Stomach (tissue), 9 donors: ENCODE measurements around the gene DEFB124. TPM values are rescaled to one million over a fixed set of nuclear protein-coding genes. Genes with fewer than 3 reads are reported as not detected.
"Not testable (repeated sequence)": the region's sequence is repeated elsewhere in the genome, so short reads cannot be mapped to it uniquely, and the experiment has no call there.

ENCODE experiments used
- DNase-seq, 2 donors: peaks; one replicate each; pipeline versions ENCODE4 v3.0.0 to v3.0.0-alpha.2; 2013 to 2019
- H3K27ac ChIP-seq, 5 donors: fragments of 200-600 bp in 4 of 5; sonication (generic) in 4 of 5; one replicate each; pipeline ENCODE4 v1.5.1; 2013 to 2019; ENCODE audit warnings: mild to moderate bottlenecking in 1 of 5, moderate library complexity in 1 of 5
- H3K27me3 ChIP-seq, 3 donors: fragments of 200-600 bp; sonication (generic); one replicate each; pipeline ENCODE4 v1.5.1; 2017 to 2019; ENCODE audit warnings: mixed run types in 1 of 3
- H3K36me3 ChIP-seq, 4 donors: fragments of 200-600 bp; sonication (generic); 1 replicate in 3 of 4; 2 replicates in 1 of 4; pipeline ENCODE4 v1.5.1; 2016 to 2019
- H3K4me1 ChIP-seq, 4 donors: fragments of 200-600 bp; sonication (generic); one replicate each; pipeline ENCODE4 v1.5.1; 2016 to 2019
- H3K4me3 ChIP-seq, 4 donors: fragments of 200-600 bp; sonication (generic) in 3 of 4; one replicate each; pipeline ENCODE4 v1.5.1; 2016 to 2019; ENCODE audit warnings: mild to moderate bottlenecking in 1 of 4
- H3K9me3 ChIP-seq, 4 donors: fragments of 200-600 bp; sonication (generic); one replicate each; pipeline ENCODE4 v1.5.1; 2016 to 2019
- EP300 ChIP-seq: sonication (generic); formaldehyde crosslinking; IDR thresholded peaks from one replicate; pipeline ENCODE4 v1.6.1; 2017; ENCODE audit warnings: antibody characterized with exemption
- POLR2A ChIP-seq, 4 donors: fragments of 450-650 bp; IDR thresholded peaks; one replicate each; pipeline ENCODE4 v1.6.1; 2016; ENCODE audit warnings: antibody characterized with exemption in 4 of 4, control low read depth in 2 of 4, mild to moderate bottlenecking in 1 of 4, moderate library complexity in 1 of 4
- POLR2AphosphoS5 ChIP-seq, 3 donors: sonication (generic); formaldehyde crosslinking; IDR thresholded peaks; one replicate each; pipeline ENCODE4 v1.6.1; 2016; ENCODE audit warnings: antibody characterized with exemption in 3 of 3
- WGBS, 5 donors: extraction: QIAGEN DNeasy Blood & Tissue Kit in 3 of 5; methylation state at CpG; one replicate each; pipeline versions ENCODE4 v1.1.5 to v1.1.7; 2013 to 2018; 5-methylcytosine and 5-hydroxymethylcytosine counted together
- intact Hi-C: fragments of 100-400 bp; cut with DNase I; formaldehyde crosslinking; loops from one replicate; pipeline ENCODE4 v1.15.1; 2023; ENCODE audit warnings: low total_unique reads
- polyA plus RNA-seq, 3 donors: library from polyadenylated mRNA; stranded (reverse); fragments of 200-250 nt; gene quantifications; one replicate each; pipeline ENCODE4 v1.2.3, GENCODE V29; 2013
- total RNA-seq, 5 donors: library from RNA; depleted of rRNA; stranded (reverse); fragments of >200 nt; gene quantifications; one replicate each; pipeline versions ENCODE4 v1.1.0 to v1.2.3, GENCODE V29; 2014 to 2016
- TF ChIP-seq, protein P1 (sequence below), 7 experiments: fragments of 450-650 bp in 4 of 7; fragments of 200-600 bp in 3 of 7; sonication (generic) in 3 of 7; IDR thresholded peaks; one replicate each; pipeline ENCODE4 v1.5.1; 2016 to 2019; ENCODE audit warnings: antibody characterized with exemption in 7 of 7, control low read depth in 2 of 7, mild to moderate bottlenecking in 1 of 7
- donor health status: healthy with polysubstance abuse.
- donor health status: Bipolar disorder and iron deficiency.
- donor health status: healthy.

Gene DEFB124
- total and polyA plus RNA-seq, 8 donors: 0.28 to 1.1 TPM; not detected in 6

DNA sequence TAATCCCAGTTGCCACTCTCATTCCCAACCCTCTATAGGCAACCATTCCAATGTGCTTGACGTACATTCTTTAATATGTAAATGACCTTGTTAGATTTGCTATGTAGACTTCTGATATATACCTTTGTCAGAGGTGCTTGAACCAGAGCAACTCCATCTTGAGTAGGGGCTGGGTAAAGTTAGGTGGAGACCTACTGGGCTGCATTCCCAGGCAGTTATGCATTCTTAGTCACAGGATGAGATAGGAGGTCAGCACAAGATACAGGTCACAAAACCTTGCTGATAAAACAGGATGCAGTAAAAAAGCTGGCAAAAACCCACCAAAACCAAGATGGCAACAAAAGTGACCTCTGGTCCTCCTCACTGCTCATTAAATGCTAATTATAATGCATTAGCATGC is 31.0 kb upstream of the DEFB124 start:
- Histone ChIP-seq H3K36me3 (no peaks in the 10 kb centered on the region), H3K27ac (no peak overlapping the region), H3K4me3 (no peak overlapping the region), H3K4me1 (peaks cover 0 to 8% (median 3%) of the 10 kb centered on the region in 4 donors), H3K9me3 (peaks cover 0 to 10% (median 4%) of the 10 kb centered on the region in 4 donors), H3K27me3 (peaks cover 0 to 9% (median 4%) of the 10 kb centered on the region in 3 donors)
- DNase-seq: no peak
- intact Hi-C loops: no loop called here
- TF ChIP-seq POLR2AphosphoS5 (IDR thresholded peaks at IDR 0.05): no peak
- no peak for TF ChIP-seq POLR2A (IDR thresholded peaks at IDR 0.05)
- TF ChIP-seq EP300: no peak
- TF ChIP-seq, protein P1, sequence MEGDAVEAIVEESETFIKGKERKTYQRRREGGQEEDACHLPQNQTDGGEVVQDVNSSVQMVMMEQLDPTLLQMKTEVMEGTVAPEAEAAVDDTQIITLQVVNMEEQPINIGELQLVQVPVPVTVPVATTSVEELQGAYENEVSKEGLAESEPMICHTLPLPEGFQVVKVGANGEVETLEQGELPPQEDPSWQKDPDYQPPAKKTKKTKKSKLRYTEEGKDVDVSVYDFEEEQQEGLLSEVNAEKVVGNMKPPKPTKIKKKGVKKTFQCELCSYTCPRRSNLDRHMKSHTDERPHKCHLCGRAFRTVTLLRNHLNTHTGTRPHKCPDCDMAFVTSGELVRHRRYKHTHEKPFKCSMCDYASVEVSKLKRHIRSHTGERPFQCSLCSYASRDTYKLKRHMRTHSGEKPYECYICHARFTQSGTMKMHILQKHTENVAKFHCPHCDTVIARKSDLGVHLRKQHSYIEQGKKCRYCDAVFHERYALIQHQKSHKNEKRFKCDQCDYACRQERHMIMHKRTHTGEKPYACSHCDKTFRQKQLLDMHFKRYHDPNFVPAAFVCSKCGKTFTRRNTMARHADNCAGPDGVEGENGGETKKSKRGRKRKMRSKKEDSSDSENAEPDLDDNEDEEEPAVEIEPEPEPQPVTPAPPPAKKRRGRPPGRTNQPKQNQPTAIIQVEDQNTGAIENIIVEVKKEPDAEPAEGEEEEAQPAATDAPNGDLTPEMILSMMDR (IDR thresholded peaks at IDR 0.05): no peak
- 70 to 90% (median 78%) methylated on average over 1 of the region's 1 CpG for WGBS, 5 donors

DNA sequence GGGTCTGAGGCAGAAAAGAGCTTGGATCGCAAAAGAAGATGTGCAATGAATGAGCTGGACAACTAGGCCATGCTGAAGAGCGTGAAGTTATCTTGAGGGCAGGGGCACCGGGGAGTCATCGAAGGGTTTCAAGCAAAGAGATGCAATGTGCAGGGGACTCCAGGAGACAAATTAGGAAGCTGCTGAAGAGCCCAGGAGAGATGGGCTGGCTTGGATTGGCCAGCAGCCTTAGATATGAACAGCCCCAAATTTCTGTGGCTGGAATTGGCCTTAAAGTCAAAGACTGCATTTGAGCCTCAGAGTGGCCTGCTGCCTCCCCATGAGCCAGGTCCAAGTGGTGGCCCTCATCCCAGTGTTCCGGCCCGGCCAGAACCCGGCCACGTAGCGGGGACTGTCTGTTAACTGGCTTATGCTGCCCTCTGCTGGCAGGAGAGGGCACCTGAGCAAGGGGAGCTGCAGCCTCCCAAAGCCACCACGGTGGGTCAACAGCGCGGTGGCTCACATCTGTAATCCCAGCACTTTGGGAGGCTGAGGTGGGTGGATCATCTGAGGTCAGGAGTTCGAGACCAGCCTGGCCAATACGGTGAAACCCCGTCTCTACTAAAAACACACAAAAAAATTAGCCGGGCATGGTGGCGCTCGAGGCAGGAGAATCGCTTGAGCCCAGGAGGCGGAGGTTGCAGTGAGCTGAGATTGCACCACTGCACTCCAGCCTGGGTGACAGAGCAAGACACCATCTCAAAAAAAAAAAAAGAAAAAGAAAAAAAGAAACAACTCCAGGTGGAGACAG is 28.2 kb upstream of the DEFB124 start:
- peak in 1 of 3 donors; percentile 41 for TF ChIP-seq POLR2AphosphoS5 (IDR thresholded peaks at IDR 0.05)
- TF ChIP-seq, protein P1 (IDR thresholded peaks at IDR 0.05): peak in 5 of 7 experiments; percentile 88 to 96 (median 92)
- not testable (repeated sequence) for H3K9me3 ChIP-seq, H3K27ac ChIP-seq, H3K4me1 ChIP-seq, H3K27me3 ChIP-seq, H3K36me3 ChIP-seq, H3K4me3 ChIP-seq
- 29 to 34% (median 30%) methylated on average over 18 to 20 of the region's 20 CpGs for WGBS, 5 donors
- intact Hi-C loops: loop anchor here (5.0 kb wide), 1 partner anchor 46 kb away; no protein-coding TSS in a partner anchor
- DNase-seq: peak; percentile 87 to 93

DNA sequence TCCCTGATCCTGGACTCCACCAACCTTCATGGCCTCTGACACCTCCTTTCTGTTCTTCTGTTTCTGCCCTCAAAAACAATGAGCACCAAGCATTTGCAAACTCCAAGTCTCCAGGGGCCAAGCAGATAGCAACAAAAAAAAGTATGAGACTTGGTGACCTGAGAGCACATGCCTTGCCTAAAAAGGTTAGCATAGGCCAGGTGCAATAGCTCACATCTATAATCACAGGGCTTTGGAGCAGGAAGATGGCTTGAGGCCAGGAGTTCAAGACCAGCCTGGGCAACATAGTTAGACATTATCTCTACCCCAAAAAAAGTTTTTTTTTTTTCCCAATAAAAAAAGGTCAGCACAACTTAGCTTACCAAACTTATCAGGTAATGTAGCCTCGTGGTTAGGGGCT is 25.6 kb upstream of the DEFB124 start:
- no peak for DNase-seq

DNA sequence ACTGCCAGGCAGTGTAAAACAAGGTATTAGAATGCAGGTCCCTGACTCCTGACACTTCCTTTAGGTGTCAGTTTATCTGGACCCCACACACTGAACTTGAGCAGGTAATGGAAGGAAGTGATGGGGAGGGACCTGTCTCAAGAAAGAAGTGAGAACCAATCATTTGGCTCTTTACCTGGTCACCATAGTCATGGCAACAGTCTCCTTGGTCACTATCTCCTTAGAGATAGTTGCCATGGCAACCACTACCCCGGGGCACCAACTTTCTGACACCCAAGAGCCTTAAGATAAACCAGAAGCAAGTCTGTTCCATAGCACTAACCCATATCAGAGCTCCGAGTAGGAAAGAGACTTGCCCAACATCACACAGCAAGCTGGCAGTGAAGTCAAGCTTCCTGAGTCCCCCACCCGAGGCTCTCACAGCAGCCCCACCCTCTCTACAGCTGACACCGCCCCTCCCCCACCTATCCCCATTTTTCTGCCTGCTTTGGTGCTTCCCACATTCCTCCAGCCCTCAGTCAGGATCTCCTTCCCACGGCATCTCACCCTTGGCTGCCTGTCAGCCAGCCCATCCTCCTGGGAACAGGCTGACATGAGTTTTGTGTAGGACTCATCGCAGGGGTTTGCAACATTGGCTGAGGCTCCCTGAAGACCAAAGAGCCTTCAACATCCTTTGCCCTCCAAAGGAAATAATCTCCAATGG is 23.1 kb upstream of the DEFB124 start:
- Histone ChIP-seq H3K27ac (peak overlapping the region in 2 of 5 donors; percentile 14 to 15), H3K36me3 (no peaks in the 10 kb centered on the region)
- 26 to 34% (median 27%) methylated on average over 6 of the region's 6 CpGs for WGBS, 5 donors

More for the DNA sequence above, 25.6 kb upstream of the DEFB124 start:
- intact Hi-C loops: loop anchor here (5.0 kb wide), 1 partner anchor 43 kb away; no protein-coding TSS in a partner anchor
- WGBS, 5 donors: 16 to 50% (median 24%) methylated on average over 1 of the region's 1 CpG
- H3K9me3 ChIP-seq: no peaks in the 10 kb centered on the region
- H3K4me1 ChIP-seq: peaks cover 0 to 18% (median 6%) of the 10 kb centered on the region in 4 donors
- peaks cover 0 to 9% (median 0%) of the 10 kb centered on the region in 3 donors for H3K27me3 ChIP-seq
- H3K27ac ChIP-seq: no peak overlapping the region
- no peak for TF ChIP-seq POLR2A (IDR thresholded peaks at IDR 0.05)
- TF ChIP-seq, protein P1 (IDR thresholded peaks at IDR 0.05): no peak
- no peak for TF ChIP-seq POLR2AphosphoS5 (IDR thresholded peaks at IDR 0.05)
- TF ChIP-seq EP300: no peak
- H3K4me3 ChIP-seq: no peak overlapping the region
- no peaks in the 10 kb centered on the region for H3K36me3 ChIP-seq

More for the DNA sequence above, 23.1 kb upstream of the DEFB124 start:
- intact Hi-C loops: no loop called here
- TF ChIP-seq, protein P1 (IDR thresholded peaks at IDR 0.05): no peak
- TF ChIP-seq EP300 (no peak), POLR2AphosphoS5 (IDR thresholded peaks at IDR 0.05) (no peak), POLR2A (IDR thresholded peaks at IDR 0.05) (no peak)
- Histone ChIP-seq H3K4me1 (peaks cover 0 to 13% (median 3%) of the 10 kb centered on the region in 4 donors), H3K27me3 (peaks cover 0 to 9% (median 0%) of the 10 kb centered on the region in 3 donors), H3K4me3 (no peak overlapping the region), H3K9me3 (no peaks in the 10 kb centered on the region)
- peak in 1 of 2 donors; percentile 54 for DNase-seq
